NCI-H1694 (cell line): ENCODE data around the gene VWA1.
"Not testable (repeated sequence)": the region's sequence is repeated elsewhere in the genome, so short reads cannot be mapped to it uniquely, and the experiment has no call there.

ENCODE experiments used
- DNase-seq: peaks from one replicate; lab custom pipeline; 2025; lab: John Stamatoyannopoulos, UW

VWA1 gene

GRCh38 chr1:1437033-1437903 is 1.8 kb downstream of the VWA1 start:
- no peak for DNase-seq

- DNase-seq: no peak
Measured at GRCh38 chr1:1437904-1438376, 2.5 kb downstream of the VWA1 start.

- no peak for DNase-seq
Measured at GRCh38 chr1:1438531-1439381, 3.3 kb downstream of the VWA1 start.

DNA sequence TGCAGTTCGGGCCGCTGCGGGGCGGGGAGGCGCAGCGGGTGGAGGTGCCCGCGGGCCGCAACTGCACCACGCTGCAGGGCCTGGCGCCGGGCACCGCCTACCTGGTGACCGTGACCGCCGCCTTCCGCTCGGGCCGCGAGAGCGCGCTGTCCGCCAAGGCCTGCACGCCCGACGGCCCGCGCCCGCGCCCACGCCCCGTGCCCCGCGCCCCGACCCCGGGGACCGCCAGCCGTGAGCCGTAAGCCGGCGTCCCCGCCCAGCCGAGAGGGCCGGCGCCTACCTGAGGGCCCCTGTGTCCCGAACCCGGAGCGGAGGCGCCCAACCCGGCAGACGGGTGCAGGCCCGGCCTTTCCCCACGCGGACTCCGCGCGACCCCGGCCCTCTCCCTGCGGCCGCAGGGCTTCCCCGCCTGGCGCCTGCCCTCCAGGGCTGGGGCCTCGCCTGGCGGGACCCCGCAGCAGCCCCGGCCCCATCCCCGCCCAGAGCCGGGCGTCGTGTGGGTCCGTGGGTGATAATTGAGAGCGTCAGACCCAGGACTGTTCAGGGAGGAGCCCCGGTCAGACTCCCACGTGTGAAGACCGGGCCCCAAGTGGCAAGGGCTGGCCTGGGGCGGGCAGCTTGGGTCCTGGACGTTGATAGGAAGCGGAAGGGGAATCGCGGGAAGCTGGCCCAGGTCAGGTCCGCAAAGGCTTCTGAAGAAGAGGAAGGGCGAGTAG is 4.2 kb downstream of the VWA1 start:
- DNase-seq: no peak

DNA sequence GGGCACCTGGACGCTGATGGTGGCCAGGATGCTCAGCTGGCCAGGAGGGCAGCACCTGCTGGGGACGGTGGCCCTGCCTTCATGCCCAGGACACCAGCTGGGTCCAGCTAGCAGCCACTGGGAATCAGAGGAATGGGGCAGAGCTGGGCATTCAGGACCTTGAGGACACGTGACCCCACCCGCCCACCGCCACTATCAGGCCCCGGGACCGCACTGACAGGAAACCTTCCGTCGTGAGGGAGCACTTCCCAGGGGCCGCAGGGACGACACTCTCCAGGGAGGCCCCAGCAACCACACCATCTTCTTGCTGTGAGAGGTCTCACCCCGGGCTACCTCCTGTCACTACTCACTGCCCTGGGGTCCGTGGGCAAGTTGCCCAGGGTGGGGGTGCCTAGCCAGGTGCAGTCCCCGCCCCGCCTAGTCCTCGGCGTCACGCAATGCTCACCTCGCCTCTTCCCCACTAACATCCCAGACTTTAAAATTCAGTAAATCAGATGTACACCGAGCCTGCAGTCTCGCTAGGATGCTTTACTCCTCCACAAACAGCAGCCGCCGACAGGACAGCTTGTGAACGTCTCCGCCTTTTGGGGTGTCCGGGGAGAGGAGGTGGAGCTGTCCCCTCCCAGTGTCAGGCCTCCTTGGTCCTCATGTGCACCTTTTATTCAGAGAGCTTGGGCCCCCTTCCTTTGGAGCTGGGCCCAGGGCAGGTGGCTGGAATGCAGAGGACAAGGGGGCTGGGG is 4.9 kb downstream of the VWA1 start:
- DNase-seq: no peak

GRCh38 chr1:1441002-1441888 is 5.8 kb downstream of the VWA1 start:
- no peak for DNase-seq

DNA sequence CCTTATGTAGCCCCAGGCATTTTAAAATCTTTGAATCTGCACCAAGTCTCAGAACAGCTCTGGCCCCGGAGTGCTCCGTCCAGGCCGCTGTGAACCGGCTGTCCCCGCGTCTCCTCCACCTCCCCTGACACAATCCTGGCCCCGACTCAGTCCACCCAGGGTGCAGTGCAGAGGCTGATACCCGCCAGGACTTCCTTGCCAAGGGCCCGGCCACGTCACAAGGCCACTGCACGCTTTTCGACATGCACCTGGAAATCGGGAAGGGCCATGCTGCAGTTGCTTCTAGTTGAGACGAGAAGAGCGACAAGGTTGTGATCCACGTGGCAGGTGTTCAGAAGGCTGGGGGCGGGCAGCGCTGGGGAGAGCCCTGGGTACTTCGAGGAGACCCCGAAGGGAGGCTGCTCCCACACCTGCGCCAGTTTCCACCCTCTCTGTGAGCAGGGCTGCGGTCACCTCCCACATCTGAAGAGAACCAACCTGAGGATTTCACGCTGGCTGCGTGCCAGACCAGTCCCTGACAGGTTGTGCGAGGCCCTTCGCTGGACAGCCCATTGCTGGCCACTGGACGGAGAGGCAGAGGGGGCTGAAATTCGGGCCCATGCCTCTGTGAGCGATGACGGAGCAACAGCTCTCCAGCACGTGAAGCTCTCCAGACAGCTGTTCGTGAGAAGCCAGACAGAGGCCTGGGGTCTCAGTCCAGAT is 6.7 kb downstream of the VWA1 start:
- no peak for DNase-seq

DNA sequence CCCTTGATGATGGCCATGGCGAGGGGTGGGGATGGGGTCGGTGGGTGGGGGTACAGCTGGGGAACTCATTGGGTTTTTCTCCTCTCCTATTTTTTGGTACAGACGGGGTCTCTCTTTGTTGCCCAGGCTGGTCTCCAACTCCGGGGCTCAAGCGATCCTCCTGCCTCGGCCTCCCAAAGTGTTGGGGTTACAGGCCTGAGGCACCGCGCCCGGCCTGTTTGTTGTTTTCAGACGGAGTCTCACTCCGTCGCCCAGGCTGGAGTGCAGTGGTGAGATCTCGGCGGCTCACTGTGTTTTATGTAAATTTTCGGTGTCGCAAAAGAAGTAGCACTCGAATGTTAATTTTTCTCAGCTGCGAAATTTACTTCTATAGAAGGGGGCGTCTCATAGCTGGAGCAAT is 11.1 kb downstream of the VWA1 start:
- DNase-seq: not testable (repeated sequence)

DNA sequence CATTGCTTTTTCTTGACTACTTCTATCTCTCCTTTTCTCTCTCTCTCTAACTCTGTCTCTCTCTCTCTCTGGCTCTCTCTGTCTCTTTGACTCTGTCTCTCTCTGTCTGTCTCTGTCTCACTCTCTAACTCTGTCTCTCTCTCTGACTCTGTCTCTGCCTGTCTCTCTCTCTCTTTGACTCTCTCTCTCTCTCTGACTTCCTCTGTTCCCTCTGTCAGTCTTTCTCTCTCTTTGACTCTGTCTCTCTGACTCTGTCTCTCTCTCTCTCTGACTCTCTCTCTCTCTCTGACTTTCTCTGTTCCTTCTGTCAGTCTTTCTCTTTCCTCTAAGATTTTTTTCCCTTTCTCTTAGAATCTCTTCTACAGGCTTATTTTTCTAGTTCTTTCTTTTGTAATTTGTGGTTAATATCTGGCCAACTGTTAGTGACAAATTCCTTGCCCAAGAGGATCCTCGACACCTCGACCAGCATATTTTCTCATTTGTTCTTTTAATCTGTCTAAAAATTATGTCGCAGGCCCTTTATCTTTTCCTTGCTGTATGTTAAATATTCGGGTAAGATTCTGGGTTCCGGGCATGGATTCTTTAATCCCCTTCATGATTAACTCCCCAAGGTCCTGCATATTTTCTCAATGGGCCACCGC is 13.7 kb downstream of the VWA1 start, which contains the start of gene ATAD3C:
TSS of gene ATAD3C (plus strand) at position 591 of the 641 bp plus-strand sequence. CDS start 995 bp downstream, outside the sequence.
- DNase-seq: no peak

- not testable (repeated sequence) for DNase-seq
Measured at GRCh38 chr1:1450616-1451015, 15.1 kb downstream of the VWA1 start.

GRCh38 chr1:1451696-1452364 is 16.3 kb downstream of the VWA1 start:
- no peak for DNase-seq

DNA sequence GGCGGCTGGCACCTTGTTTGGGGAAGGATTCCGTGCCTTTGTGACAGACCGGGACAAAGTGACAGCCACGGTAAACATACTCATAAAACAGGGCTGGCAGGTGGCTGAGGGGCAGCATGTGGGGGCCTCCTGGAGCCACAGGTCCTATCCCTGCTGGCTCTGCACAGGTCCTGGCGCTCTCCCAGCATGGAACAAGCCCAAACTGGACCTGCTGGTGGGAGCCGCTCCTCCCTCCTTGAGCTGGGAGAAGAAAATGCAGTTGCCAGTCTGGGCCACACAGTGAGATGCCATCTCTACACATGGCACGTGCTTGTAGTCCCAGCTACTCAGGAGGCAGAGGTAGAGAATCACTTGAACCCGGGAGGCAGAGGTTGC is 16.9 kb downstream of the VWA1 start:
- DNase-seq: peak; percentile 35

GRCh38 chr1:1452882-1453281 is 17.4 kb downstream of the VWA1 start:
- DNase-seq: no peak

- not testable (repeated sequence) for DNase-seq
Measured at GRCh38 chr1:1454286-1455056, 19.0 kb downstream of the VWA1 start.

- DNase-seq: no peak
Measured at GRCh38 chr1:1455366-1455884, 19.9 kb downstream of the VWA1 start.

DNA sequence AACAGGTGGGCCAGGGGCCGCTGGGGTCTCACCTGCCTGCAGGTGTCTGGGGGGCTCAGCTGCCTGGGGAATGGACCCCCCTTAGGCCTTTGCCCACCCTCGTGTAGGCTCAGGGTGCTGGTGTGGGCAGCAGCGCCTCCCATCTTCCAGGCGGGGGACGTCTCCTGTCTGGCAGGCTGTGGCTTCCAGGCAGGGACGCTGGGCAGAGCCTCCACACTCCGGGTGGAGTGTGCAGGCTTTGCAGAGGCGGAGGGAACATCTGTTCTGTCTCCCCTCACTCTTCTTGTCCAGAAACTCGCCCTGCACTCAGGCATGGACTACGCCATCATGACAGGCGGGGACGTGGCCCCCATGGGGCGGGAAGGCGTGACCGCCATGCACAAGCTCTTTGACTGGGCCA is 20.4 kb downstream of the VWA1 start:
- not testable (repeated sequence) for DNase-seq

- DNase-seq: not testable (repeated sequence)
Measured at GRCh38 chr1:1456683-1457255, 21.3 kb downstream of the VWA1 start.
